Lower leg skin (tissue), 3 donors: ENCODE measurements around the gene CCM2.

Experiments used
- POLR2A ChIP-seq, 2 donors: fragments of 450-650 bp; IDR thresholded peaks; one replicate each; pipeline ENCODE4 v1.6.1; 2016 to 2017; ENCODE audit warnings: antibody characterized with exemption in 2 of 2, mild to moderate bottlenecking in 1 of 2, moderate library complexity in 1 of 2
- TF ChIP-seq, protein P1 (sequence below), 3 donors: fragments of 450-650 bp; IDR thresholded peaks; one replicate each; pipeline ENCODE4 v1.5.1; 2016; ENCODE audit warnings: antibody characterized with exemption in 3 of 3, mild to moderate bottlenecking in 3 of 3, moderate library complexity in 2 of 3

DNA sequence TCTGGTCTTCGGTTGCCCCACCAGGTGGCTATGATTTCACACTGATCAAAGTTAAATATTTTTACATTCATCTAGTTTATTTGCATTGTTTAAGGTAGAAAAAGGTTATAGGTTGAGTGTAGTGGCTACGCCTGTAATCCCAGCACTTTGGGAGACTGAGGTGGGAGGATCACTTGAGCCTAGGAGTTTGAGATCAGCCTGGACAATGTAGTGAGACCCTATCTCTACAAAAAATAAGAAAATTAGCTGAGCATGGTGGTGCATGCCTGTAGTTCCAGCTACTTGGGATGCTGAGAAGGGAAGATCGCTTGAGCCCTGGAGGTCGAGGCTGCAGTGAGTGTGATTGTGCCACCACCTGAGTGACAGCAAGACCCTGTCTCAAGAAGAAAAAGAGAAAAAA, 3.8 kb downstream of the CCM2 start:
- TF ChIP-seq POLR2A (IDR thresholded peaks at IDR 0.05): no peak
- TF ChIP-seq, protein P1, sequence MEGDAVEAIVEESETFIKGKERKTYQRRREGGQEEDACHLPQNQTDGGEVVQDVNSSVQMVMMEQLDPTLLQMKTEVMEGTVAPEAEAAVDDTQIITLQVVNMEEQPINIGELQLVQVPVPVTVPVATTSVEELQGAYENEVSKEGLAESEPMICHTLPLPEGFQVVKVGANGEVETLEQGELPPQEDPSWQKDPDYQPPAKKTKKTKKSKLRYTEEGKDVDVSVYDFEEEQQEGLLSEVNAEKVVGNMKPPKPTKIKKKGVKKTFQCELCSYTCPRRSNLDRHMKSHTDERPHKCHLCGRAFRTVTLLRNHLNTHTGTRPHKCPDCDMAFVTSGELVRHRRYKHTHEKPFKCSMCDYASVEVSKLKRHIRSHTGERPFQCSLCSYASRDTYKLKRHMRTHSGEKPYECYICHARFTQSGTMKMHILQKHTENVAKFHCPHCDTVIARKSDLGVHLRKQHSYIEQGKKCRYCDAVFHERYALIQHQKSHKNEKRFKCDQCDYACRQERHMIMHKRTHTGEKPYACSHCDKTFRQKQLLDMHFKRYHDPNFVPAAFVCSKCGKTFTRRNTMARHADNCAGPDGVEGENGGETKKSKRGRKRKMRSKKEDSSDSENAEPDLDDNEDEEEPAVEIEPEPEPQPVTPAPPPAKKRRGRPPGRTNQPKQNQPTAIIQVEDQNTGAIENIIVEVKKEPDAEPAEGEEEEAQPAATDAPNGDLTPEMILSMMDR (IDR thresholded peaks at IDR 0.05): no peak
